ENCODE measurements around the gene DSEL. TPM values are rescaled to one million over a fixed set of nuclear protein-coding genes. Genes with fewer than 3 reads are reported as not detected.

The DSEL gene
- total and polyA plus RNA-seq, 2 donors from 2014 or later = 1.9 to 6.4 TPM

- H3K27ac ChIP-seq (ENCODE audit: low read depth in 2 of 2, low read length in 2 of 2) = no peak overlapping the region
- intact Hi-C loops (cut with DNase I) = no loop called here
- H3K4me3 ChIP-seq (ENCODE audit: low read length in 3 of 3) = no peak overlapping the region
- no peak overlapping the region for H3K9ac ChIP-seq (ENCODE audit: low read length in 3 of 3)
- no peaks in the 10 kb centered on the region for H3K9me3 ChIP-seq (ENCODE audit: control insufficient read depth in 2 of 3, insufficient read depth in 1 of 3, low read length in 3 of 3)
- no peak for DNase-seq
- TF ChIP-seq, protein P1, sequence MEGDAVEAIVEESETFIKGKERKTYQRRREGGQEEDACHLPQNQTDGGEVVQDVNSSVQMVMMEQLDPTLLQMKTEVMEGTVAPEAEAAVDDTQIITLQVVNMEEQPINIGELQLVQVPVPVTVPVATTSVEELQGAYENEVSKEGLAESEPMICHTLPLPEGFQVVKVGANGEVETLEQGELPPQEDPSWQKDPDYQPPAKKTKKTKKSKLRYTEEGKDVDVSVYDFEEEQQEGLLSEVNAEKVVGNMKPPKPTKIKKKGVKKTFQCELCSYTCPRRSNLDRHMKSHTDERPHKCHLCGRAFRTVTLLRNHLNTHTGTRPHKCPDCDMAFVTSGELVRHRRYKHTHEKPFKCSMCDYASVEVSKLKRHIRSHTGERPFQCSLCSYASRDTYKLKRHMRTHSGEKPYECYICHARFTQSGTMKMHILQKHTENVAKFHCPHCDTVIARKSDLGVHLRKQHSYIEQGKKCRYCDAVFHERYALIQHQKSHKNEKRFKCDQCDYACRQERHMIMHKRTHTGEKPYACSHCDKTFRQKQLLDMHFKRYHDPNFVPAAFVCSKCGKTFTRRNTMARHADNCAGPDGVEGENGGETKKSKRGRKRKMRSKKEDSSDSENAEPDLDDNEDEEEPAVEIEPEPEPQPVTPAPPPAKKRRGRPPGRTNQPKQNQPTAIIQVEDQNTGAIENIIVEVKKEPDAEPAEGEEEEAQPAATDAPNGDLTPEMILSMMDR (IDR thresholded peaks at IDR 0.05; ENCODE audit: borderline replicate concordance, extremely low read depth, insufficient read depth) = no peak
- no peaks in the 10 kb centered on the region for H3K27me3 ChIP-seq (ENCODE audit: control insufficient read depth, insufficient read depth, low read length)
- FAIRE-seq = no peak
- no peaks in the 10 kb centered on the region for H3K4me1 ChIP-seq (ENCODE audit: control insufficient read depth in 2 of 3, insufficient read depth in 2 of 3, low read depth in 1 of 3, low read length in 3 of 3)
- no peaks in the 10 kb centered on the region for H3K36me3 ChIP-seq (ENCODE audit: control insufficient read depth in 2 of 3, insufficient read depth in 3 of 3, low read length in 3 of 3)
Measured at GRCh38 chr18:67463829-67464228, 52.7 kb downstream of the DSEL start.

DNA sequence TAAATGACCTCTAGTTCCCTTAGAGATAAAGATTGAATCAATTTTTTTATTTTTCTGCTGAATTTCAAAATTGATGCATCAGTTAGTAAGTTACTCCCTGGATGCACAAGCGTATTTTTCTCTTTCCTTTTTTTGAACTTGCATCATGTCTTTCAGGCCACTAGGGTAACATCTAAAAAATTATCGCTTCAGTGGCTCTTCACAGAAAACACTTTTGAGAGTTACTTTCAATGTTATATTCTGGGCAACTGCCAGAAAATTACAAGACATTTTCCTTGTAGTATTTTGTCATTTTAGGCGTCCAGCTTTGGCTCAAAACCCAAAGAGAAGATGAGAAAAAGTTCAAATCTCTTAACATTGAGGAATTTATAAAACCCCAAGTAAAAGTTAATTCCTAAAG lies 59.8 kb downstream of the DSEL start:
- DNase-seq = peak in 1 of 5 donors; percentile 3

More for the DNA sequence above, 59.8 kb downstream of the DSEL start:
- Histone ChIP-seq H3K4me1 (ENCODE audit: control insufficient read depth in 2 of 3, insufficient read depth in 2 of 3, low read depth in 1 of 3, low read length in 3 of 3) (no peaks in the 10 kb centered on the region), H3K9me3 (ENCODE audit: control insufficient read depth in 2 of 3, insufficient read depth in 1 of 3, low read length in 3 of 3) (no peaks in the 10 kb centered on the region), H3K27ac (ENCODE audit: low read depth in 2 of 2, low read length in 2 of 2) (no peak overlapping the region), H3K4me3 (ENCODE audit: low read length in 3 of 3) (no peak overlapping the region), H3K9ac (ENCODE audit: low read length in 3 of 3) (no peak overlapping the region), H3K27me3 (ENCODE audit: control insufficient read depth, insufficient read depth, low read length) (no peaks in the 10 kb centered on the region), H3K36me3 (ENCODE audit: control insufficient read depth in 2 of 3, insufficient read depth in 3 of 3, low read length in 3 of 3) (no peaks in the 10 kb centered on the region)
- TF ChIP-seq, protein P1 (IDR thresholded peaks at IDR 0.05; ENCODE audit: borderline replicate concordance, extremely low read depth, insufficient read depth) = no peak
- intact Hi-C loops (cut with DNase I) = no loop called here
- FAIRE-seq = no peak
